ENCODE data around the gene ETNK1.

DNA sequence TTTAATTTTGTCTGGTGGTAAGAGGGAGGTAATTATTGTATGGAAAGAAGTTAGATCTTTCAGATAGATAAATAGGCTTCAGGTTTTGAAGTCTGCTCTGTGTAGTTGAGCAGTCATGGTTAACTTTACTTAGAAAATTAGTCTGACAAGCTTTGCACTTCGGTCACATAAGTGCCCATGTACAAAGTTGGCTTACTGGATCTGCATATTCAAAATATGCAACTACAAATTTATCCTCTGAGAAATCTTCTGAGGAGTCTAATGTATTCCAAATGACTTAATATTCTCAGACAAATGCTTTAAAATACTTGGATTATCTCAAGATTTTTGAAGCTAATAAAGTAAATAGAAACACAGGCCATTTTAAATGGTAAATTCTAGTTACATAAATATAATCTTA, 61.2 kb downstream of the ETNK1 start:
- TF ChIP-seq, protein P1, sequence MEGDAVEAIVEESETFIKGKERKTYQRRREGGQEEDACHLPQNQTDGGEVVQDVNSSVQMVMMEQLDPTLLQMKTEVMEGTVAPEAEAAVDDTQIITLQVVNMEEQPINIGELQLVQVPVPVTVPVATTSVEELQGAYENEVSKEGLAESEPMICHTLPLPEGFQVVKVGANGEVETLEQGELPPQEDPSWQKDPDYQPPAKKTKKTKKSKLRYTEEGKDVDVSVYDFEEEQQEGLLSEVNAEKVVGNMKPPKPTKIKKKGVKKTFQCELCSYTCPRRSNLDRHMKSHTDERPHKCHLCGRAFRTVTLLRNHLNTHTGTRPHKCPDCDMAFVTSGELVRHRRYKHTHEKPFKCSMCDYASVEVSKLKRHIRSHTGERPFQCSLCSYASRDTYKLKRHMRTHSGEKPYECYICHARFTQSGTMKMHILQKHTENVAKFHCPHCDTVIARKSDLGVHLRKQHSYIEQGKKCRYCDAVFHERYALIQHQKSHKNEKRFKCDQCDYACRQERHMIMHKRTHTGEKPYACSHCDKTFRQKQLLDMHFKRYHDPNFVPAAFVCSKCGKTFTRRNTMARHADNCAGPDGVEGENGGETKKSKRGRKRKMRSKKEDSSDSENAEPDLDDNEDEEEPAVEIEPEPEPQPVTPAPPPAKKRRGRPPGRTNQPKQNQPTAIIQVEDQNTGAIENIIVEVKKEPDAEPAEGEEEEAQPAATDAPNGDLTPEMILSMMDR (conservative IDR thresholded peaks at IDR 0.05; ENCODE audit: low read length) = no peak
- TF ChIP-seq EZH2phosphoT487 (IDR thresholded peaks at IDR 0.05; ENCODE audit: borderline replicate concordance, low read depth, low read length) = no peak

All from OCI-LY7 (cell line).